Measurements from ENCODE around the gene CDH7. TPM values are rescaled to one million over a fixed set of nuclear protein-coding genes. Genes with fewer than 3 reads are reported as not detected.

Gene CDH7
- polyA plus RNA-seq, 2 donors: under 0.01 TPM; not detected in 1

DNA sequence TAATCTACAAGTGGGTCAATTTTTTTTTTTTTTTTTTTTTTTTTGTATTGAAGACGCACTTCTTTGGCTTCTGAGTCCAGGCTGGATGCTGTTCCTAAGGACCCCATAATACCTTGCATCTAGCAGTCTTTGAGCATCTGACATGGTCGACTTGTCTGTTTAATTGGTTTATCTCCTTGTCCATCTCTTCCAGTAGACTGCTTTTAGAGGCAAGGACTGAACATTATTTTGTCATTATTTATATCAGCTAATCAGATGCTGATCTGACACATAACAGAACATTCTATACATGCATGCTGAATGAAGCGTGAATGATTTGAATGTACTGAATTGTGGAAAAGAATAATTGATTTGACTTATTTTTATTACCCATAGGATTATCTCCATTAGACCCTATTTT, 118.7 kb downstream of the CDH7 start:
- 24 to 81% methylated on average over 3 of the region's 3 CpGs for WGBS, 2 donors
- no peak overlapping the region for H3K4me3 ChIP-seq (ENCODE audit: low read depth in 1 of 2, low read length in 2 of 2)
- H3K4me1 ChIP-seq (ENCODE audit: control insufficient read depth in 2 of 2, insufficient read depth in 2 of 2, low read length in 1 of 2): no peaks in the 10 kb centered on the region
- H3K36me3 ChIP-seq (ENCODE audit: control insufficient read depth in 2 of 2, insufficient read depth in 2 of 2, low read length in 1 of 2): no peaks in the 10 kb centered on the region
- H3K27ac ChIP-seq (ENCODE audit: low read depth in 2 of 2, low read length in 1 of 2): no peak overlapping the region
- H3K27me3 ChIP-seq (ENCODE audit: control insufficient read depth in 1 of 2, insufficient read depth in 2 of 2, low read length in 2 of 2): no peaks in the 10 kb centered on the region
- no peaks in the 10 kb centered on the region for H3K9me3 ChIP-seq (ENCODE audit: control insufficient read depth in 2 of 2, insufficient read depth in 1 of 2, low read depth in 1 of 2, low read length in 1 of 2)

DNA sequence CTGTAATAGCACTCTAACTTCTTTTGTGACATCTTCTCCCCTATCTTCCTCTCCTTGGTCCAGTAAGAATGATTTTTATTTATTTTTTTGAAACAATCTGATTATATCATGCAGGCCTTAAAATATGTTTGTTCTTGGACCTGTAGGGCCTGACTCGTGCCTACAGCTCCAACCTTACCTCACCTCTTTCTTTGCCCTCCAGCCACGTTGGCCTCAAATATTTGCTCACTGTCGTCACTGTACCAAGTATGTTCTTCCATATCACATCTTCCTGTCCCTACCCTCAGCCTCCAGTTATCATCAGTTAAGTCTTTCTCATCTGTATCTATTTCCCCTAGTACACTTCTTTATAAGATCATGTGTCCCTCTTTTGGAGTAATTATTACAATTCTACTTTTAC, 125.5 kb downstream of the CDH7 start:
- no peaks in the 10 kb centered on the region for H3K4me1 ChIP-seq (ENCODE audit: control insufficient read depth in 2 of 2, insufficient read depth in 2 of 2, low read length in 1 of 2)
- no peaks in the 10 kb centered on the region for H3K27me3 ChIP-seq (ENCODE audit: control insufficient read depth in 1 of 2, insufficient read depth in 2 of 2, low read length in 2 of 2)
- H3K36me3 ChIP-seq (ENCODE audit: control insufficient read depth in 2 of 2, insufficient read depth in 2 of 2, low read length in 1 of 2): no peaks in the 10 kb centered on the region
- 53 to 65% methylated on average over 3 of the region's 3 CpGs for WGBS, 2 donors
- H3K27ac ChIP-seq (ENCODE audit: low read depth in 2 of 2, low read length in 1 of 2): no peak overlapping the region
- H3K9me3 ChIP-seq (ENCODE audit: control insufficient read depth in 2 of 2, insufficient read depth in 1 of 2, low read depth in 1 of 2, low read length in 1 of 2): no peaks in the 10 kb centered on the region
- no peak overlapping the region for H3K4me3 ChIP-seq (ENCODE audit: low read depth in 1 of 2, low read length in 2 of 2)

DNA sequence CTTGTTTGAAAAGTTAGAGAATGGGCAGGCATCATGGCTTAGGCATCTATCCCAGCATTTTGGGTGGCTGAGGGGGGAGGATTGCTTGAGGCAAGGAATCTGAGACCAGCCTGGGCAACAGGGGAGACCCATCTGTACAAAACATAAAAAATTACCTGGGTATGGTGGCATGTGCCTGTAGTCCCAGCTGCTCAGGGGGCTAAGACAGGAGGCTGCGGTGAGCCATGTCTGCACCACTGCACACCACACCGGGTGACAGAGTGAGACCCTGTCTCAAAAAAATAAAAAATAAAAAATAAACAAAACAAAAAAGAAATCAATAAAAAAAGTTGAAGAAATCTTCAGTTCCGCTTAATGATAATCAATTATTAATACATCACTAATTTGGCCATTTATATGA, 146.5 kb downstream of the CDH7 start:
- 90 to 91% methylated on average over 3 of the region's 3 CpGs for WGBS, 2 donors
- Histone ChIP-seq H3K9me3 (ENCODE audit: control insufficient read depth in 2 of 2, insufficient read depth in 1 of 2, low read depth in 1 of 2, low read length in 1 of 2) (no peaks in the 10 kb centered on the region), H3K27me3 (ENCODE audit: control insufficient read depth in 1 of 2, insufficient read depth in 2 of 2, low read length in 2 of 2) (no peaks in the 10 kb centered on the region), H3K27ac (ENCODE audit: low read depth in 2 of 2, low read length in 1 of 2) (no peak overlapping the region), H3K4me1 (ENCODE audit: control insufficient read depth in 2 of 2, insufficient read depth in 2 of 2, low read length in 1 of 2) (no peaks in the 10 kb centered on the region), H3K36me3 (ENCODE audit: control insufficient read depth in 2 of 2, insufficient read depth in 2 of 2, low read length in 1 of 2) (no peaks in the 10 kb centered on the region), H3K4me3 (ENCODE audit: low read depth in 1 of 2, low read length in 2 of 2) (no peak overlapping the region)

DNA sequence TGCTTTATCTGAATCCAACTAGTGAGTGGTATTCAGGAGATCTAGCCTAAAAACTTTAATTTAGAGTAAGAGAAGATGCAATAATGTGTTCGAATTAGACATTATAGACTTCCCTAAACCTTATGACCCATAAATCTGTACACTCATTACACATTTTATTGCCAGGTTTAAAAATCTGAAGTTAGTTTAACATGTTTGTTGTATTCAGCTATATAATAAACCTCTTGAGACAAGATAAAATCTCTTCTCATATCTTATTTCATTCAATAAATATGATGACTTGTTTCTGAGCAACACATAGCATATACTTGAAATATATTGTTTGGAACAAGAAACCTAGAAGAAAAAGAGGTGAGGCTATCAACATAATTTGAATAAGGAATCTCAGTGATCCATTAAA, 150.7 kb downstream of the CDH7 start:
- WGBS, 2 donors: 75 to 80% methylated on average over 1 of the region's 1 CpG
- H3K4me3 ChIP-seq (ENCODE audit: low read depth in 1 of 2, low read length in 2 of 2): no peak overlapping the region
- H3K9me3 ChIP-seq (ENCODE audit: control insufficient read depth in 2 of 2, insufficient read depth in 1 of 2, low read depth in 1 of 2, low read length in 1 of 2): peaks cover 0 to 2% of the 10 kb centered on the region in 2 donors
- H3K27ac ChIP-seq (ENCODE audit: low read depth in 2 of 2, low read length in 1 of 2): no peak overlapping the region
- H3K36me3 ChIP-seq (ENCODE audit: control insufficient read depth in 2 of 2, insufficient read depth in 2 of 2, low read length in 1 of 2): no peaks in the 10 kb centered on the region
- H3K27me3 ChIP-seq (ENCODE audit: control insufficient read depth in 1 of 2, insufficient read depth in 2 of 2, low read length in 2 of 2): no peaks in the 10 kb centered on the region
- no peaks in the 10 kb centered on the region for H3K4me1 ChIP-seq (ENCODE audit: control insufficient read depth in 2 of 2, insufficient read depth in 2 of 2, low read length in 1 of 2)

- Histone ChIP-seq H3K4me3 (ENCODE audit: low read depth in 1 of 2, low read length in 2 of 2) (no peak overlapping the region), H3K27ac (ENCODE audit: low read depth in 2 of 2, low read length in 1 of 2) (no peak overlapping the region), H3K27me3 (ENCODE audit: control insufficient read depth in 1 of 2, insufficient read depth in 2 of 2, low read length in 2 of 2) (no peaks in the 10 kb centered on the region), H3K9me3 (ENCODE audit: control insufficient read depth in 2 of 2, insufficient read depth in 1 of 2, low read depth in 1 of 2, low read length in 1 of 2) (peaks cover 0 to 4% of the 10 kb centered on the region in 2 donors), H3K36me3 (ENCODE audit: control insufficient read depth in 2 of 2, insufficient read depth in 2 of 2, low read length in 1 of 2) (no peaks in the 10 kb centered on the region), H3K4me1 (ENCODE audit: control insufficient read depth in 2 of 2, insufficient read depth in 2 of 2, low read length in 1 of 2) (no peaks in the 10 kb centered on the region)
- WGBS, 2 donors: 69 to 90% methylated on average over 1 of the region's 1 CpG
Observed at GRCh38 chr18:65906621-65907034, 155.8 kb downstream of the CDH7 start.

DNA sequence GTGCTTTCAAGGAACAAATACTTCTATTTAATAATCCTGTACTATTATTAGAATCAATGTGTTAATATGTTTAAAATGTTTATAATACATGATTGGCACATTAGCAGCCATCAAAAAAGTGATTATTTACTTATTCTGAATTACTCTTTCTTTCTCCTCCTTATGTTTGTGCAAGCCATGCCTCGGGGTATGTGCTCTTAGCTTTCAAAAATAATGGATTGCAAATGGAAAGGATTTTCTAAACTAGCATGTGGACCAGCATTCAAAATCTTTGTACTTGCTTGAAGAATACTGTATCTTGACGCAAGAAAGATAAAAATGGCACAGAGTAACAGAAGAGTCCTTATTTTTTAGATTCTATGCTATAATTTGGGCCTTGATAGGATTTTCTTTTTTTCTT, 156.5 kb downstream of the CDH7 start:
- Histone ChIP-seq H3K27ac (ENCODE audit: low read depth in 2 of 2, low read length in 1 of 2) (no peak overlapping the region), H3K27me3 (ENCODE audit: control insufficient read depth in 1 of 2, insufficient read depth in 2 of 2, low read length in 2 of 2) (no peaks in the 10 kb centered on the region), H3K9me3 (ENCODE audit: control insufficient read depth in 2 of 2, insufficient read depth in 1 of 2, low read depth in 1 of 2, low read length in 1 of 2) (peaks cover 0 to 4% of the 10 kb centered on the region in 2 donors), H3K36me3 (ENCODE audit: control insufficient read depth in 2 of 2, insufficient read depth in 2 of 2, low read length in 1 of 2) (no peaks in the 10 kb centered on the region), H3K4me1 (ENCODE audit: control insufficient read depth in 2 of 2, insufficient read depth in 2 of 2, low read length in 1 of 2) (no peaks in the 10 kb centered on the region), H3K4me3 (ENCODE audit: low read depth in 1 of 2, low read length in 2 of 2) (no peak overlapping the region)
- 38 to 44% methylated on average over 2 of the region's 2 CpGs for WGBS, 2 donors

- H3K36me3 ChIP-seq (ENCODE audit: control insufficient read depth in 2 of 2, insufficient read depth in 2 of 2, low read length in 1 of 2): no peaks in the 10 kb centered on the region
- H3K27ac ChIP-seq (ENCODE audit: low read depth in 2 of 2, low read length in 1 of 2): no peak overlapping the region
- no peaks in the 10 kb centered on the region for H3K4me1 ChIP-seq (ENCODE audit: control insufficient read depth in 2 of 2, insufficient read depth in 2 of 2, low read length in 1 of 2)
- no peaks in the 10 kb centered on the region for H3K27me3 ChIP-seq (ENCODE audit: control insufficient read depth in 1 of 2, insufficient read depth in 2 of 2, low read length in 2 of 2)
- 74 to 75% methylated on average over 3 of the region's 3 CpGs for WGBS, 2 donors
- H3K9me3 ChIP-seq (ENCODE audit: control insufficient read depth in 2 of 2, insufficient read depth in 1 of 2, low read depth in 1 of 2, low read length in 1 of 2): no peaks in the 10 kb centered on the region
- no peak overlapping the region for H3K4me3 ChIP-seq (ENCODE audit: low read depth in 1 of 2, low read length in 2 of 2)
Observed at GRCh38 chr18:65919018-65919417, 168.2 kb downstream of the CDH7 start.

GRCh38 chr18:65919663-65920062, 168.9 kb downstream of the CDH7 start:
- Histone ChIP-seq H3K27me3 (ENCODE audit: control insufficient read depth in 1 of 2, insufficient read depth in 2 of 2, low read length in 2 of 2) (no peaks in the 10 kb centered on the region), H3K36me3 (ENCODE audit: control insufficient read depth in 2 of 2, insufficient read depth in 2 of 2, low read length in 1 of 2) (no peaks in the 10 kb centered on the region), H3K9me3 (ENCODE audit: control insufficient read depth in 2 of 2, insufficient read depth in 1 of 2, low read depth in 1 of 2, low read length in 1 of 2) (no peaks in the 10 kb centered on the region), H3K4me3 (ENCODE audit: low read depth in 1 of 2, low read length in 2 of 2) (no peak overlapping the region), H3K4me1 (ENCODE audit: control insufficient read depth in 2 of 2, insufficient read depth in 2 of 2, low read length in 1 of 2) (no peaks in the 10 kb centered on the region), H3K27ac (ENCODE audit: low read depth in 2 of 2, low read length in 1 of 2) (no peak overlapping the region)
- WGBS, 2 donors: 51 to 61% methylated on average over 3 of the region's 3 CpGs

DNA sequence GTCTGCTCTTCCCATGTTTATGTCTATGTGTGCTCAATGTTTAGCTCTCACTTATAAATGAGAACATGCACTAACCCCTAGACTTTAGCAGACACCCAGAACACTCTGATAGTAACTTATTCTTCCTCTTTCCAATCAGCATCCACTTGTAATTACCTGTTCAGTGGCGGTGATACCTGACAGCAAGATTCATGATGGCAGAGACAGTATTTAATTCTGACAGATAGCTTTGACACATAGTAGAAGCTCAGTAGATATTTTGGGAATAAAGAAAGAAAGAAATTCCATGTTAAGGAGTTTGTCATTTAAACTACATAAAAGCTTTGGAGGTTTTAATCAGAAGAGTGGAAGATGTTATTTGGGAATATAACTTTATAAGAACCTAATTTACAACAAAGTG, 171.3 kb downstream of the CDH7 start:
- H3K9me3 ChIP-seq (ENCODE audit: control insufficient read depth in 2 of 2, insufficient read depth in 1 of 2, low read depth in 1 of 2, low read length in 1 of 2): no peaks in the 10 kb centered on the region
- no peak overlapping the region for H3K27ac ChIP-seq (ENCODE audit: low read depth in 2 of 2, low read length in 1 of 2)
- H3K4me1 ChIP-seq (ENCODE audit: control insufficient read depth in 2 of 2, insufficient read depth in 2 of 2, low read length in 1 of 2): no peaks in the 10 kb centered on the region
- no peak overlapping the region for H3K4me3 ChIP-seq (ENCODE audit: low read depth in 1 of 2, low read length in 2 of 2)
- H3K36me3 ChIP-seq (ENCODE audit: control insufficient read depth in 2 of 2, insufficient read depth in 2 of 2, low read length in 1 of 2): no peaks in the 10 kb centered on the region
- WGBS, 2 donors: 87 to 88% methylated on average over 1 of the region's 1 CpG
- H3K27me3 ChIP-seq (ENCODE audit: control insufficient read depth in 1 of 2, insufficient read depth in 2 of 2, low read length in 2 of 2): no peaks in the 10 kb centered on the region

DNA sequence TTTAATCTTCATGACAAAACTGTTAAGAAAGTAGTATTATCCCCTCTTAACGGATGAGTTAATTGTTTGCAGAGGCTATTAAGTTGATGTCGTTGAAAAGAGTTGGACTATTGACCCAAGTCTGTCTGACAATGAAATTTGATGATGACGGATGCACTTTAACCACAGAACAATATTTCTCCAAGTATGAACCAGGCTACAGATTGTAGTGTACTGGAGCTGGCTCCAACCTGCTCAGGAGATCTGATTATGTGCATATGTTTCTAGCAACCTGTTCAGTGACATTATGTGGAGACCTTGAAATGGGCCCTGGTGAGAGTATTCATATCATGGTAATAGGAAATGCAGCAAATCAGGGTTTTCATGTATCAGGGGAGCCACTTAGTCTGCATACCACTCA, 174.1 kb downstream of the CDH7 start:
- WGBS, 2 donors: 46 to 55% methylated on average over 3 of the region's 3 CpGs
- Histone ChIP-seq H3K4me3 (ENCODE audit: low read depth in 1 of 2, low read length in 2 of 2) (no peak overlapping the region), H3K27ac (ENCODE audit: low read depth in 2 of 2, low read length in 1 of 2) (no peak overlapping the region)

More for the DNA sequence above, 174.1 kb downstream of the CDH7 start:
- H3K36me3 ChIP-seq (ENCODE audit: control insufficient read depth in 2 of 2, insufficient read depth in 2 of 2, low read length in 1 of 2): no peaks in the 10 kb centered on the region
- no peaks in the 10 kb centered on the region for H3K4me1 ChIP-seq (ENCODE audit: control insufficient read depth in 2 of 2, insufficient read depth in 2 of 2, low read length in 1 of 2)
- no peaks in the 10 kb centered on the region for H3K9me3 ChIP-seq (ENCODE audit: control insufficient read depth in 2 of 2, insufficient read depth in 1 of 2, low read depth in 1 of 2, low read length in 1 of 2)
- no peaks in the 10 kb centered on the region for H3K27me3 ChIP-seq (ENCODE audit: control insufficient read depth in 1 of 2, insufficient read depth in 2 of 2, low read length in 2 of 2)

Data from esophagus (tissue), 2 donors.